Stimulated activated CD8-positive, alpha-beta memory T cell treated with anti-CD3 and anti-CD28 coated beads, Interleukin-4, amount 100 ng/mL, for 24 hours (primary cell): Measurements from ENCODE around the gene TNPO2.

ENCODE experiments used
- DNase-seq: peaks from one replicate; pipeline ENCODE4 v3.0.0-alpha.2; 2020; ENCODE audit warnings: low read depth

The TNPO2 gene

GRCh38 chr19:12675399-12675798 lies 48.3 kb downstream of the TNPO2 start:
- DNase-seq, result no peak

- DNase-seq, result no peak
Observed at GRCh38 chr19:12672744-12673143, 51.0 kb downstream of the TNPO2 start.

GRCh38 chr19:12670159-12670928 lies 53.4 kb downstream of the TNPO2 start:
- no peak for DNase-seq

GRCh38 chr19:12669270-12670158 lies 54.2 kb downstream of the TNPO2 start:
- DNase-seq, result peak; percentile 62

GRCh38 chr19:12668932-12669269 lies 54.8 kb downstream of the TNPO2 start:
- DNase-seq, result peak; percentile 47

GRCh38 chr19:12668346-12668745 lies 55.4 kb downstream of the TNPO2 start:
- no peak for DNase-seq

GRCh38 chr19:12667731-12668302 lies 55.9 kb downstream of the TNPO2 start:
- no peak for DNase-seq

GRCh38 chr19:12666265-12667048 lies 57.3 kb downstream of the TNPO2 start, which contains the start of the genes MAN2B1 and WDR83:
Gene MAN2B1, minus strand, starts transcription at chr19:12666742. Its CDS starts 41 bp downstream, at chr19:12666701.
Gene WDR83, plus strand, starts transcription at chr19:12666807. Its CDS starts 2,984 bp downstream, at chr19:12669791.
- peak; percentile 75 for DNase-seq

- DNase-seq, result no peak
Observed at GRCh38 chr19:12665671-12666264, 58.0 kb downstream of the TNPO2 start.

GRCh38 chr19:12665281-12665573 lies 58.5 kb downstream of the TNPO2 start:
- DNase-seq, result no peak

GRCh38 chr19:12664406-12665280 lies 59.1 kb downstream of the TNPO2 start:
- no peak for DNase-seq

GRCh38 chr19:12660980-12661379 lies 62.8 kb downstream of the TNPO2 start:
- no peak for DNase-seq

GRCh38 chr19:12657966-12658365 lies 65.8 kb downstream of the TNPO2 start:
- no peak for DNase-seq

- no peak for DNase-seq
Observed at GRCh38 chr19:12656899-12657571, 66.7 kb downstream of the TNPO2 start.

GRCh38 chr19:12655546-12655945 lies 68.2 kb downstream of the TNPO2 start:
- DNase-seq, result no peak

GRCh38 chr19:12652219-12652618 lies 71.5 kb downstream of the TNPO2 start:
- no peak for DNase-seq

GRCh38 chr19:12649941-12650340 lies 73.8 kb downstream of the TNPO2 start:
- DNase-seq, result no peak
